Lower leg skin (tissue), 4 donors: Measurements from ENCODE around the gene KRABD2.

Source experiments
- DNase-seq, 2 donors: peaks; one replicate each; pipeline ENCODE4 v3.0.0-alpha.2; 2019; ENCODE audit warnings: low spot score in 2 of 2
- H3K4me3 ChIP-seq: fragments of 200-600 bp; sonication (generic); 2 replicates; pipeline ENCODE4 v1.5.1; 2017; ENCODE audit warnings: mild to moderate bottlenecking, low read depth; ENCODE audit not compliant: poor library complexity, severe bottlenecking
- POLR2A ChIP-seq, 2 donors: fragments of 450-650 bp; IDR thresholded peaks; one replicate each; pipeline ENCODE4 v1.6.1; 2016 to 2017; ENCODE audit warnings: antibody characterized with exemption in 2 of 2, mild to moderate bottlenecking in 1 of 2, moderate library complexity in 1 of 2
- WGBS, 2 donors: methylation state at CpG; one replicate each; pipeline ENCODE4 v1.1.5; 2018; 5-methylcytosine and 5-hydroxymethylcytosine counted together
- intact Hi-C: fragments of 100-400 bp; cut with DNase I; formaldehyde crosslinking; loops from one replicate; pipeline ENCODE4 v1.15.0; 2023; ENCODE audit warnings: low total_unique reads
- TF ChIP-seq, protein P1 (sequence below), 3 donors: fragments of 450-650 bp; IDR thresholded peaks; one replicate each; pipeline ENCODE4 v1.5.1; 2016; ENCODE audit warnings: antibody characterized with exemption in 3 of 3, mild to moderate bottlenecking in 3 of 3, moderate library complexity in 2 of 3

The KRABD2 gene

GRCh38 chr17:8345052-8345690 is 31.3 kb downstream of the KRABD2 start:
- 54 to 55% methylated on average over 6 of the region's 6 CpGs for WGBS, 2 donors
- H3K4me3 ChIP-seq: no peak overlapping the region
- intact Hi-C loops: no loop called here
- no peak for DNase-seq
- TF ChIP-seq, protein P1, sequence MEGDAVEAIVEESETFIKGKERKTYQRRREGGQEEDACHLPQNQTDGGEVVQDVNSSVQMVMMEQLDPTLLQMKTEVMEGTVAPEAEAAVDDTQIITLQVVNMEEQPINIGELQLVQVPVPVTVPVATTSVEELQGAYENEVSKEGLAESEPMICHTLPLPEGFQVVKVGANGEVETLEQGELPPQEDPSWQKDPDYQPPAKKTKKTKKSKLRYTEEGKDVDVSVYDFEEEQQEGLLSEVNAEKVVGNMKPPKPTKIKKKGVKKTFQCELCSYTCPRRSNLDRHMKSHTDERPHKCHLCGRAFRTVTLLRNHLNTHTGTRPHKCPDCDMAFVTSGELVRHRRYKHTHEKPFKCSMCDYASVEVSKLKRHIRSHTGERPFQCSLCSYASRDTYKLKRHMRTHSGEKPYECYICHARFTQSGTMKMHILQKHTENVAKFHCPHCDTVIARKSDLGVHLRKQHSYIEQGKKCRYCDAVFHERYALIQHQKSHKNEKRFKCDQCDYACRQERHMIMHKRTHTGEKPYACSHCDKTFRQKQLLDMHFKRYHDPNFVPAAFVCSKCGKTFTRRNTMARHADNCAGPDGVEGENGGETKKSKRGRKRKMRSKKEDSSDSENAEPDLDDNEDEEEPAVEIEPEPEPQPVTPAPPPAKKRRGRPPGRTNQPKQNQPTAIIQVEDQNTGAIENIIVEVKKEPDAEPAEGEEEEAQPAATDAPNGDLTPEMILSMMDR (IDR thresholded peaks at IDR 0.05): no peak
- no peak for TF ChIP-seq POLR2A (IDR thresholded peaks at IDR 0.05)

GRCh38 chr17:8341456-8341855 is 35.0 kb downstream of the KRABD2 start:
- intact Hi-C loops: no loop called here
- TF ChIP-seq POLR2A (IDR thresholded peaks at IDR 0.05): no peak
- TF ChIP-seq, protein P1 (IDR thresholded peaks at IDR 0.05): no peak
- H3K4me3 ChIP-seq: no peak overlapping the region
- no peak for DNase-seq
- WGBS, 2 donors: 60 to 63% methylated on average over 4 of the region's 4 CpGs

- 78 to 85% methylated on average over 2 of the region's 2 CpGs for WGBS, 2 donors
- TF ChIP-seq, protein P1 (IDR thresholded peaks at IDR 0.05): no peak
- TF ChIP-seq POLR2A (IDR thresholded peaks at IDR 0.05): no peak
- DNase-seq: no peak
- H3K4me3 ChIP-seq: peak within 1 kb of the TSS; percentile 9
- intact Hi-C loops: no loop called here
These were observed 37.0 kb downstream of the KRABD2 start, which contains the start of gene ODF4 for GRCh38 chr17:8339540-8339939. Gene ODF4 (plus strand): TSS chr17:8339840. CDS start chr17:8340052, 212 bp downstream.

DNA sequence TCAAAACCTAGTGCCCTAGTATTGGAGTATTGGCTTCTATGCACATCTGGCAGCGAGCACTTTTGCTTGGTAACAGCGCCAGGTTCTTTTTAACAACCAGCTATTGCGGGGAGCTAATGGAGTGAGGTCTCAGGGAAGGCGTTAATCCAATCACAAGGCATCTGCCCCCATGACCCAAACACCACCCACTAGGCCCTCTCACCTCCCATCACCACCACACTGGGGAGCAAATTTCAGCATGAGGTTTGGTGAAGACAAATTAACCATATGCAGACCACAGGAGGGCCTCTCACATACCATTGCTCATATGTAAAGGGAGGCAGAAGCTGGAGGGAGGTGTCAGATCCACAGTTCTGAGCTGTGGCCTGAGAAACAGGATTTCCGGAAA is 37.8 kb downstream of the KRABD2 start:
- DNase-seq: no peak
- intact Hi-C loops: no loop called here
- 78 to 87% methylated on average over 5 of the region's 5 CpGs for WGBS, 2 donors
- no peak for TF ChIP-seq POLR2A (IDR thresholded peaks at IDR 0.05)
- peak overlapping the region; percentile 9 for H3K4me3 ChIP-seq

DNA sequence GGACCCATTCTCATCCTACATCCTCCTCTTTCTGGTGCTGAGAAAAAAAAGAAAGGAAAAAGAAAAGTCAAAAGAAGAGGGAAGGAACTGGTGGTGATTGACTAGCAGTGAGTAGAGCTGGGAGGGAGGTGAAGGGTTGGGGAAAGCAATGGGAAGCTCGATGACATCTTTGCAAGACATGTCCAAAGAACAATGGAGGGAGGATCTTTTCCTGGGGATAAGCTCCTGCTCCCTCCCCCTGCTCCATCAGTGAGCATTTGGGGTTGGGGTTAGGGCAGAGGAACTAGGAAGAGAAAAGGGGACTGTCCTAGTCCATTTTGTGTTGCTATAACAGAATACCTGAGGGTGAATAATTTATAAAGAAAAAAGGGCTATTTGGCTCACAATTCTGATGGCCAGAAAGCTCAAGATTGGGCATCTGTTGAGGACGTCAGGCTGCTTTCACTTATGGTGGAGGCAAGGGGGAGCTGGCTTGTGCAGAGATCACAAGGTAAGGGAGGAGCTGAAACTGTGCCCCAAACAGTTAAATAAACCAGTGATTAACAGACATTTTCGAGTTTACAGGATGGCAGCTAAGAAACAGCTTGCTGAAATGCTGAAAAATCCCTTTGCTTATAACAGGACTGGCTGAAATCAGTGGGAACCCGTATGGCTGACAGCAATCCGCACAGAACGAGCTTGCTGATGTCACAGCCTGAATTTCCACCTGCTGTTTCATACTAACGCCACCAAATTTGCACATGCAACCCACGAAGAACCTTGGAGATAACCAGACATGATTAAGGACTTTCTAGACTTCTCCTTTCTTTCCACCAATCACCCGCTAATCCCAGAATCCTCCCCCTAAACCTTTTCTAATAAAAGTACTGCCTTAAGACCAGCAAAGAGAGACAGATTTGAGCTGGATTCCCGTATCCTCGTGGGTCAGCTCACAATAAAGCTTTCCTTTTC is 38.4 kb downstream of the KRABD2 start:
- no peak for DNase-seq
- TF ChIP-seq POLR2A (IDR thresholded peaks at IDR 0.05): no peak
- TF ChIP-seq, protein P1 (IDR thresholded peaks at IDR 0.05): no peak
- 43 to 45% methylated on average over 11 of the region's 11 CpGs for WGBS, 2 donors
- peak overlapping the region; percentile 9 for H3K4me3 ChIP-seq
- intact Hi-C loops: no loop called here

- TF ChIP-seq, protein P1 (IDR thresholded peaks at IDR 0.05): no peak
- TF ChIP-seq POLR2A (IDR thresholded peaks at IDR 0.05): no peak
- intact Hi-C loops: no loop called here
- no peak for DNase-seq
- H3K4me3 ChIP-seq: no peak overlapping the region
- WGBS, 2 donors: 94 to 95% methylated on average over 4 of the region's 4 CpGs
These were observed 43.2 kb downstream of the KRABD2 start for GRCh38 chr17:8333281-8333680.
